Bronchial epithelial cell (primary cell): Measurements from ENCODE around the gene CNTNAP1. TPM values are rescaled to one million over a fixed set of nuclear protein-coding genes. Genes with fewer than 3 reads are reported as not detected.

Experiments
- DNase-seq: peaks from one replicate; pipeline ENCODE4 v3.0.0-alpha.2; 2010; ENCODE audit warnings: low read depth
- FAIRE-seq: peaks from 2 replicates; lab custom pipeline; 2011; peaks lifted over from hg19 to GRCh38; lab: Jason Lieb, UNC
- H3K27me3 ChIP-seq: 2 replicates; pipeline ENCODE4 v1.5.1; 2011; ENCODE audit warnings: low read length; ENCODE audit not compliant: control insufficient read depth, insufficient read depth
- H3K36me3 ChIP-seq: 2 replicates; pipeline ENCODE4 v1.5.1; 2011; ENCODE audit warnings: low read length; ENCODE audit not compliant: control insufficient read depth, insufficient read depth
- H3K4me3 ChIP-seq: 2 replicates; pipeline ENCODE4 v1.5.1; 2011; ENCODE audit warnings: mild to moderate bottlenecking, low read depth, low read length, control low read depth
- total RNA-seq: library from RNA; depleted of rRNA; stranded (reverse); fragments of >200 nt; gene quantifications from 2 replicates; pipeline ENCODE4 v1.2.1, GENCODE V29; 2014
- TF ChIP-seq, protein P1 (sequence below): IDR thresholded peaks from 2 replicates; pipeline ENCODE4 v1.5.1; 2011; ENCODE audit warnings: mild to moderate bottlenecking, moderate library complexity, low read length, control low read depth, inconsistent platforms; ENCODE audit not compliant: insufficient read depth, severe bottlenecking

The CNTNAP1 gene
- total RNA-seq = 0.51 and 0.53 TPM in 2 replicates

DNA sequence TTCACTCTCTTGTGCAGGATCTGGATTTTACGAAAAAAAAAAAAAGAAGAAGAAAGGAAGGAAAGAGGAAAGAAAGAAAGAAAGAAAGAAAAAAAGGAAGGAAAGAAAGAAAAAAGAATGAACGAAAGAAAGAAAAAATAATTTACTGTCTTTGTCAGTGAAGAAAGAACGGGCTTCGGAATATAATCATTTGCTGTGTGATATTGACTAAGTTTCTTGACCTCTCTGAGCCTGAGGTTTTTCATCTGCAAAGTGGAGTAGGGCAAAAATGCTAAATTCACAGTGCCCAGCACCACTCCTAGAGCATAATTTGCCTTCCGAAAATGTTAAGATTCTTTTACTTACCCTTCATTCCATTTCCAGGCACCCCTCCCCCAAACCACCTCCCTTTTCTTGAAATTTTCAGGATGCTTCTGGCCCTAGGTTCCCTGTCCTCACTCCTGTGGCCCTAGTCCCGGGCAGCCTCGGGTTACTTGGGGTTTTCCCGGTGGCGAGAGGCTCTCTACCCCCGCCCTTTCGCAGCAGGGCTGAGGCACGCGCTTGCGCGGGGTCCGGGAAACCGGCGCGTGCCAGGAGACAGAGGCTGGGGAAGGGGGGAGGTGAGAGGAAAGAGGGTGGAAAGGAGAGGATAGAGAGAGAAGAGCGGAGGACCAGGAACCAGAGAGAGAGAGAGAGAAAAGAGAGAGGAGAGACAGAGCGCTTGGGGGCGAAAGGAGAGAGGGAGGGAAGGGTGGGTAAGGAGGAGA, at the start of gene CNTNAP1:
CNTNAP1 (plus strand) TSS at position 556 of the 746 bp plus-strand sequence. CDS start 299 bp downstream, outside the sequence.
- TF ChIP-seq, protein P1, sequence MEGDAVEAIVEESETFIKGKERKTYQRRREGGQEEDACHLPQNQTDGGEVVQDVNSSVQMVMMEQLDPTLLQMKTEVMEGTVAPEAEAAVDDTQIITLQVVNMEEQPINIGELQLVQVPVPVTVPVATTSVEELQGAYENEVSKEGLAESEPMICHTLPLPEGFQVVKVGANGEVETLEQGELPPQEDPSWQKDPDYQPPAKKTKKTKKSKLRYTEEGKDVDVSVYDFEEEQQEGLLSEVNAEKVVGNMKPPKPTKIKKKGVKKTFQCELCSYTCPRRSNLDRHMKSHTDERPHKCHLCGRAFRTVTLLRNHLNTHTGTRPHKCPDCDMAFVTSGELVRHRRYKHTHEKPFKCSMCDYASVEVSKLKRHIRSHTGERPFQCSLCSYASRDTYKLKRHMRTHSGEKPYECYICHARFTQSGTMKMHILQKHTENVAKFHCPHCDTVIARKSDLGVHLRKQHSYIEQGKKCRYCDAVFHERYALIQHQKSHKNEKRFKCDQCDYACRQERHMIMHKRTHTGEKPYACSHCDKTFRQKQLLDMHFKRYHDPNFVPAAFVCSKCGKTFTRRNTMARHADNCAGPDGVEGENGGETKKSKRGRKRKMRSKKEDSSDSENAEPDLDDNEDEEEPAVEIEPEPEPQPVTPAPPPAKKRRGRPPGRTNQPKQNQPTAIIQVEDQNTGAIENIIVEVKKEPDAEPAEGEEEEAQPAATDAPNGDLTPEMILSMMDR = no peak
- H3K4me3 ChIP-seq = peak within 1 kb of the TSS; percentile 33
- H3K36me3 ChIP-seq = no peaks in the 10 kb centered on the region
- no peak for FAIRE-seq
- no peaks in the 10 kb centered on the region for H3K27me3 ChIP-seq
- peak; percentile 37 for DNase-seq

DNA sequence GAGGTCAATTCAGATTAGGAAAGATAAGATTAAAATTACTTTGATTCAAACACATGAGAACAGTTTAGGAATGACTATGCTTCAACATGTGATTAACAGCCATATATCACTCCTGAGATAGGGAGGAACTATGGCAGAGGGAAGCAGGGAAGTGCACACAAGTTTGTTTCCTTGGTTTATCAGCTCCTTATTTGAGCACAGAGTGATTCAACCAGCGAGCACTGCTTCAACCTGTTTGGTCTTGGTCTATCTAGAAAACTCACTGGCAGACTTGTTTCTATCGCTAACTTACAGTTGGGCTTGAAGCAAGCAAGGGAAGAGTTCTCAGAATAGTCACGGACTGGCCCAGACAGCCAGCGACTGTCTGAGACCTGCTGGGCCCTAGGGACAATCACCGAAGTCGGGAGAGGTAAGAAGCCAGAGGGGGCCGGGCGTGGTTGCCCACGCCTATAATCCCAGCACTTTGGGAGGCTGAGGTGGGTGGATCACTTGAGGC, 49.3 kb upstream of the CNTNAP1 start:
- Histone ChIP-seq H3K4me3 (no peak overlapping the region), H3K27me3 (no peaks in the 10 kb centered on the region), H3K36me3 (no peaks in the 10 kb centered on the region)
- DNase-seq (peak; percentile 86), FAIRE-seq (no peak)
- TF ChIP-seq, protein P1 = no peak

DNA sequence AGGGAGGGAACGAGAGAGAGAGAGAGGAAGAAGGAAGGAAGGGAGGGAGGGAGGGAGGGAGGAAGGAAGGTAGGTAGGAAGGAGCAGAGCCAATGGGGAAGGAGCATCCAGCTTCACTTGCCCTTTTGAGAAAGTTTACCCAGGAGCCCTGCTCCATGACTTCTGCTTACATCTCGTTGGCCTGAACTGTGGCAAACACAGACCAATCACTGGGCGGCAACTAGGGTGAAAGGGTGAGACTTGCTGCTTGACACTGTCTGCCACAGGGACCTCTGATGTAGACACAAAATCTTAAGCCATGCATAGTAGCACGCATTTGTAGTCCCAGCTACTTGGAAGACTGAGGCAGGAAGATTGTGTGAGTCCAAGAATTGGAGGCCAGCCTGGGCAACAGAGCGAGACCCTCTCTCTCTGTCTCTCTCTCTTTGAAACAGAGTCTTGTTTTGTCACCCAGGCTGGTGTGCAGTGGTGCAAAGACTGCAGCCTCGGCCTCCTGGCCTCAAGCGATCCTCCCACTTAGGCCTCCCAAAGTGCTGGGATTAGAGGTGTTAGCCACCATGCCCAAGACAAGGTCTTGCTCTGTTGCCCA, 42.7 kb upstream of the CNTNAP1 start:
- no peak for FAIRE-seq
- TF ChIP-seq, protein P1 = no peak
- DNase-seq = no peak
- Histone ChIP-seq H3K27me3 (no peaks in the 10 kb centered on the region), H3K36me3 (no peaks in the 10 kb centered on the region), H3K4me3 (no peak overlapping the region)

DNA sequence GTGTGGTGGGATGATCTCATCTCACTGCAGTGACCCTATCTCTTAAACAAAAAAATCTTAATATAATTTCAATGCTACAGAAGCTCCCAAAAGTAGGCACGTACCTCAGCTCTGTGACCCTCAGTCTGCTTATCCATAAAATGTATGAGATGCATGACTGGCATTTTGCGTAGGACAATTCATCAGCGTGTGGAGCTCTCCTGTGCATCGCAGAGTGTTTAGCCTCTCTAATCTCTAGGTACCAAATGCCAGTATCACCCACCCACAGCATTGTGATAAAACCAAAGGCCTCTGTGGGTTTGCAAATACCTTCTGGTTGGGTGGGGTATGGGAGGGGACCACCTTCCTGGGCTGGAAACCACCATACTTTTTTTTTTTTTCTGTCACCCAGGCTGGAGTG, 42.2 kb upstream of the CNTNAP1 start:
- Histone ChIP-seq H3K27me3 (no peaks in the 10 kb centered on the region), H3K36me3 (no peaks in the 10 kb centered on the region), H3K4me3 (no peak overlapping the region)
- no peak for FAIRE-seq
- TF ChIP-seq, protein P1 = no peak
- no peak for DNase-seq

DNA sequence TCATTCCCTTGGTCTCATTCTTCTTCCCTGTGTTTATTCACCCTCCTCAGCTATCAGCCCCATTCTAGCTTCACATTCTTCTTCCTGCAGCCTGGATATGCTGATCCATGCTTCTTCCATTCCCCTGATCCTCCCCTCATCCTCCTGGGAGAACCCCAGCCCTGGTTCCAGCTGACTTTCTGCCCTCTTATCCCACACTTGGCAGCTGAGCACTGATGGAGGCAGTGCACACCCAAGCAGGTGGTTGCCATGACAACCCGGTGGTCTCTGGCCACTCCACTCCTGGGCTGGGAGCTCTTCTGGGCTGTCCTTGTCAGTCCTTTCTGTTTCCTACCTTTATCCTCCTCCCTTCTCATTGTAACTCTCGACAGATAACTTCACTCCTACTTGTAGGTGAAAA, 40.0 kb upstream of the CNTNAP1 start:
- Histone ChIP-seq H3K27me3 (no peaks in the 10 kb centered on the region), H3K4me3 (no peak overlapping the region), H3K36me3 (no peaks in the 10 kb centered on the region)
- TF ChIP-seq, protein P1 = no peak
- no peak for FAIRE-seq
- DNase-seq = no peak
